GM23338 (cell line): Measurements from ENCODE around the gene KAT8. TPM values are rescaled to one million over a fixed set of nuclear protein-coding genes. Genes with fewer than 3 reads are reported as not detected.

Experiments used
- ATAC-seq: fragments of 200-7000 bp; cut with Tn5 transposase; 3 replicates; pipeline ENCODE4 v1.9.1; 2020
- DNase-seq: peaks from one replicate; pipeline ENCODE4 v3.0.0-alpha.2; 2015; ENCODE audit warnings: low spot score
- H2AFZ ChIP-seq: fragments of 200-600 bp; sonication (generic); 2 replicates; pipeline ENCODE4 v1.8.0; 2016; ENCODE audit warnings: antibody characterized with exemption, mild to moderate bottlenecking, moderate library complexity
- H3F3A ChIP-seq: fragments of 200-600 bp; sonication (generic); replicated peaks from 2 replicates; pipeline ENCODE4 v1.8.0; 2017; ENCODE audit warnings: antibody characterized with exemption, mixed run types, low read depth
- H3K27ac ChIP-seq: fragments of 200-600 bp; sonication (generic); 2 replicates; pipeline ENCODE4 v1.6.1; 2016; ENCODE audit warnings: low read depth
- H3K27me3 ChIP-seq: fragments of 200-600 bp; sonication (generic); 2 replicates; pipeline ENCODE4 v1.8.0; 2016; ENCODE audit warnings: mild to moderate bottlenecking, mixed run types, moderate library complexity; ENCODE audit not compliant: insufficient read depth
- H3K36me3 ChIP-seq: fragments of 200-600 bp; sonication (generic); 2 replicates; pipeline ENCODE4 v1.8.0; 2016; ENCODE audit warnings: mild to moderate bottlenecking; ENCODE audit not compliant: insufficient read depth
- H3K4me1 ChIP-seq: fragments of 200-600 bp; sonication (generic); 2 replicates; pipeline ENCODE4 v1.8.0; 2016; ENCODE audit warnings: mild to moderate bottlenecking, moderate library complexity; ENCODE audit not compliant: insufficient read depth
- H3K4me2 ChIP-seq: fragments of 200-600 bp; sonication (generic); 2 replicates; pipeline ENCODE4 v1.7.1; 2017; ENCODE audit warnings: mixed run types
- H3K4me3 ChIP-seq: fragments of 200-600 bp; sonication (generic); 2 replicates; pipeline ENCODE4 v1.6.1; 2016; ENCODE audit warnings: mixed run types
- H3K79me2 ChIP-seq: fragments of 200-600 bp; sonication (generic); replicated peaks from 2 replicates; pipeline ENCODE4 v1.8.0; 2017; ENCODE audit warnings: mild to moderate bottlenecking; ENCODE audit not compliant: insufficient read depth
- H3K9me2 ChIP-seq: fragments of 200-600 bp; sonication (generic); 2 replicates; pipeline ENCODE4 v1.8.0; 2017; ENCODE audit not compliant: insufficient read depth
- H4K20me1 ChIP-seq: fragments of 200-600 bp; sonication (generic); replicated peaks from 2 replicates; pipeline ENCODE4 v1.8.0; 2017; ENCODE audit warnings: mild to moderate bottlenecking; ENCODE audit not compliant: insufficient read depth
- H3K27ac Mint-ChIP-seq: 2 replicates; pipeline ENCODE4 v1.8.0; 2020; ENCODE audit warnings: inconsistent platforms, mild to moderate bottlenecking, moderate library complexity, mixed read lengths
- H3K27me3 Mint-ChIP-seq: 3 replicates; pipeline ENCODE4 v1.8.0; 2022; ENCODE audit warnings: low read depth, mild to moderate bottlenecking, moderate library complexity, mixed read lengths, inconsistent platforms; ENCODE audit not compliant: insufficient read depth, poor library complexity
- H3K36me3 Mint-ChIP-seq: 3 replicates; pipeline ENCODE4 v1.8.0; 2021; ENCODE audit warnings: low read depth, mild to moderate bottlenecking, inconsistent platforms, moderate library complexity, mixed read lengths
- H3K4me1 Mint-ChIP-seq: 3 replicates; pipeline ENCODE4 v1.8.0; 2020; ENCODE audit warnings: mild to moderate bottlenecking, inconsistent platforms, mixed read lengths
- H3K4me3 Mint-ChIP-seq: 3 replicates; pipeline ENCODE4 v1.8.0; 2021; ENCODE audit warnings: moderate library complexity, mild to moderate bottlenecking, inconsistent platforms, mixed read lengths
- H3K9me3 Mint-ChIP-seq: 3 replicates; pipeline ENCODE4 v1.8.0; 2020; ENCODE audit warnings: moderate library complexity, mild to moderate bottlenecking, inconsistent platforms, mixed read lengths
- CREB1 ChIP-seq: fragments of 250-450 bp; sonication (Bioruptor Pico); IDR thresholded peaks from 2 replicates; pipeline ENCODE4 v1.5.0; 2020; ENCODE audit warnings: low read depth, mild to moderate bottlenecking, moderate library complexity
- EZH2 ChIP-seq: fragments of 200-600 bp; sonication (generic); IDR thresholded peaks from one replicate; pipeline ENCODE4 v1.8.0; 2017; ENCODE audit warnings: antibody characterized with exemption, mild to moderate bottlenecking, low read depth; ENCODE audit not compliant: unreplicated experiment
- EZH2phosphoT487 ChIP-seq: fragments of 200-600 bp; sonication (generic); IDR thresholded peaks from one replicate; pipeline ENCODE4 v1.8.1; 2018; ENCODE audit warnings: antibody characterized with exemption; ENCODE audit not compliant: unreplicated experiment
- JUNB ChIP-seq: IDR thresholded peaks from one replicate; pipeline ENCODE4 v1.6.1; 2016; ENCODE audit warnings: antibody characterized with exemption; ENCODE audit not compliant: unreplicated experiment
- NANOG ChIP-seq: IDR thresholded peaks from 2 replicates; pipeline ENCODE4 v1.6.1; 2016; ENCODE audit warnings: antibody characterized with exemption, borderline replicate concordance
- POLR2AphosphoS5 ChIP-seq: IDR thresholded peaks from 2 replicates; pipeline ENCODE4 v1.6.1; 2016; ENCODE audit warnings: antibody characterized with exemption, low read depth
- REST ChIP-seq: IDR thresholded peaks from one replicate; pipeline ENCODE4 v1.6.1; 2018; ENCODE audit warnings: antibody characterized with exemption; ENCODE audit not compliant: unreplicated experiment
- STAT1 ChIP-seq: IDR thresholded peaks from one replicate; pipeline ENCODE4 v1.6.1; 2016; ENCODE audit warnings: antibody characterized with exemption; ENCODE audit not compliant: unreplicated experiment
- ZNF114 ChIP-seq: fragments of 250-450 bp; sonication (Bioruptor Pico); IDR thresholded peaks from 2 replicates; pipeline ENCODE4 v1.5.0; 2020; ENCODE audit warnings: mild to moderate bottlenecking, moderate library complexity
- ZNF331 ChIP-seq: fragments of 250-450 bp; sonication (Bioruptor Pico); IDR thresholded peaks from 2 replicates; pipeline ENCODE4 v1.5.0; 2020; ENCODE audit warnings: low read depth, mild to moderate bottlenecking, moderate library complexity
- ZNF462 ChIP-seq: fragments of 250-450 bp; sonication (Bioruptor Pico); IDR thresholded peaks from 2 replicates; pipeline ENCODE4 v1.5.0; 2020; ENCODE audit warnings: mild to moderate bottlenecking, moderate library complexity
- polyA plus RNA-seq: library from polyadenylated mRNA; unstranded; fragments of >200 nt; fragmentation: Nextera tagmentation; extraction: Ambion mirVana; gene quantifications from 2 replicates; pipeline ENCODE4 v1.2.1, GENCODE V29; 2016
- total RNA-seq: library from RNA; depleted of rRNA; stranded (reverse); fragments of >200 nt; shearing (Covaris generic); gene quantifications from 2 replicates; pipeline ENCODE4 v1.2.3, GENCODE V29; 2014
- TF ChIP-seq, protein P1 (sequence below), 2 experiments: fragments of 200-600 bp in 1 of 2; sonication (generic) in 1 of 2; conservative IDR thresholded peaks; 2 replicates each; pipeline versions ENCODE4 v1.5.1 to v1.6.1; 2016 to 2017; ENCODE audit warnings: antibody characterized with exemption in 2 of 2, low read depth in 2 of 2, mild to moderate bottlenecking in 2 of 2, moderate library complexity in 1 of 2
- TF ChIP-seq, protein P2 (sequence below): IDR thresholded peaks from 2 replicates; pipeline ENCODE4 v1.6.1; 2016; ENCODE audit warnings: antibody characterized with exemption

Gene KAT8
- total and polyA plus RNA-seq, 2 experiments from 2014 or later, result 47.6 to 85.4 TPM

GRCh38 chr16:31179747-31180459, 62.4 kb downstream of the KAT8 start, which contains the start of gene FUS:
Gene FUS, plus strand, starts transcription at chr16:31180139. Its CDS starts 76 bp downstream, at chr16:31180215.
- Histone ChIP-seq H2AFZ (peak within 1 kb of the TSS; percentile 90; the same call in 1 of the 2 replicates), H3K9me2 (no peaks in the 10 kb centered on the region), H3K27me3 (no peaks in the 10 kb centered on the region), H4K20me1 (peaks cover 42% of the 10 kb centered on the region), H3K36me3 (peaks cover 32% of the 10 kb centered on the region), H3K4me1 (peaks cover 27% of the 10 kb centered on the region), H3K79me2 (peaks cover 50% of the 10 kb centered on the region), H3K4me2 (peak within 1 kb of the TSS; percentile 100), H3K4me3 (peak within 1 kb of the TSS; percentile 100), H3K27ac (peak within 1 kb of the TSS; percentile 99), H3F3A (peaks cover 19% of the 10 kb centered on the region)
- Mint-ChIP-seq H3K9me3 (peaks cover 7% of the 10 kb centered on the region), H3K4me3 (peak within 1 kb of the TSS; percentile 96), H3K4me1 (peaks cover 31% of the 10 kb centered on the region), H3K36me3 (peaks cover 46% of the 10 kb centered on the region), H3K27ac (peak within 1 kb of the TSS; percentile 100), H3K27me3 (peaks cover 23% of the 10 kb centered on the region)
- peak; percentile 90 for DNase-seq
- TF ChIP-seq STAT1 (no peak), ZNF462 (CRISPR knock-in tag) (no peak), NANOG (no peak), EZH2 (no peak), ZNF331 (CRISPR knock-in tag) (no peak), EZH2phosphoT487 (no peak), JUNB (no peak), POLR2AphosphoS5 (peak; percentile 100), ZNF114 (CRISPR knock-in tag) (no peak), CREB1 (peak; percentile 63; the same call in 1 of the 2 replicates), REST (no peak)
- TF ChIP-seq, protein P1, sequence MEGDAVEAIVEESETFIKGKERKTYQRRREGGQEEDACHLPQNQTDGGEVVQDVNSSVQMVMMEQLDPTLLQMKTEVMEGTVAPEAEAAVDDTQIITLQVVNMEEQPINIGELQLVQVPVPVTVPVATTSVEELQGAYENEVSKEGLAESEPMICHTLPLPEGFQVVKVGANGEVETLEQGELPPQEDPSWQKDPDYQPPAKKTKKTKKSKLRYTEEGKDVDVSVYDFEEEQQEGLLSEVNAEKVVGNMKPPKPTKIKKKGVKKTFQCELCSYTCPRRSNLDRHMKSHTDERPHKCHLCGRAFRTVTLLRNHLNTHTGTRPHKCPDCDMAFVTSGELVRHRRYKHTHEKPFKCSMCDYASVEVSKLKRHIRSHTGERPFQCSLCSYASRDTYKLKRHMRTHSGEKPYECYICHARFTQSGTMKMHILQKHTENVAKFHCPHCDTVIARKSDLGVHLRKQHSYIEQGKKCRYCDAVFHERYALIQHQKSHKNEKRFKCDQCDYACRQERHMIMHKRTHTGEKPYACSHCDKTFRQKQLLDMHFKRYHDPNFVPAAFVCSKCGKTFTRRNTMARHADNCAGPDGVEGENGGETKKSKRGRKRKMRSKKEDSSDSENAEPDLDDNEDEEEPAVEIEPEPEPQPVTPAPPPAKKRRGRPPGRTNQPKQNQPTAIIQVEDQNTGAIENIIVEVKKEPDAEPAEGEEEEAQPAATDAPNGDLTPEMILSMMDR (conservative IDR thresholded peaks at IDR 0.05; ENCODE audit: low read depth in 2 of 2), result no peak
- TF ChIP-seq, protein P2, sequence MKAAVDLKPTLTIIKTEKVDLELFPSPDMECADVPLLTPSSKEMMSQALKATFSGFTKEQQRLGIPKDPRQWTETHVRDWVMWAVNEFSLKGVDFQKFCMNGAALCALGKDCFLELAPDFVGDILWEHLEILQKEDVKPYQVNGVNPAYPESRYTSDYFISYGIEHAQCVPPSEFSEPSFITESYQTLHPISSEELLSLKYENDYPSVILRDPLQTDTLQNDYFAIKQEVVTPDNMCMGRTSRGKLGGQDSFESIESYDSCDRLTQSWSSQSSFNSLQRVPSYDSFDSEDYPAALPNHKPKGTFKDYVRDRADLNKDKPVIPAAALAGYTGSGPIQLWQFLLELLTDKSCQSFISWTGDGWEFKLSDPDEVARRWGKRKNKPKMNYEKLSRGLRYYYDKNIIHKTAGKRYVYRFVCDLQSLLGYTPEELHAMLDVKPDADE, result peak; percentile 41; the same call in 1 of the 2 replicates
- ATAC-seq, result peak; percentile 73
